Ascending aorta (tissue), 2 donors: Measurements from ENCODE around the gene SLC4A11. TPM values are rescaled to one million over a fixed set of nuclear protein-coding genes. Genes with fewer than 3 reads are reported as not detected.

Source experiments
- DNase-seq, 2 donors: peaks; one replicate each; pipeline ENCODE4 v3.0.0-alpha.2; 2019; ENCODE audit warnings: low spot score in 2 of 2
- H3K27ac ChIP-seq, 2 donors: fragments of 200-600 bp; sonication (generic); one replicate each; pipeline ENCODE4 v1.5.1; 2016 to 2017; ENCODE audit warnings: mild to moderate bottlenecking in 1 of 2
- H3K27me3 ChIP-seq: fragments of 200-600 bp; sonication (generic); one replicate; pipeline ENCODE4 v1.5.1; 2017
- H3K36me3 ChIP-seq, 2 donors: fragments of 200-600 bp; sonication (generic); one replicate each; pipeline ENCODE4 v1.5.1; 2016
- H3K4me1 ChIP-seq, 2 donors: fragments of 200-600 bp; sonication (generic); one replicate each; pipeline ENCODE4 v1.5.1; 2016 to 2017; ENCODE audit warnings: mild to moderate bottlenecking in 1 of 2
- H3K4me3 ChIP-seq, 2 donors: fragments of 200-600 bp; sonication (generic); one replicate each; pipeline ENCODE4 v1.5.1; 2016 to 2017; ENCODE audit warnings: mild to moderate bottlenecking in 1 of 2
- H3K9me3 ChIP-seq, 2 donors: fragments of 200-600 bp; sonication (generic); one replicate each; pipeline ENCODE4 v1.5.1; 2016
- CTCF ChIP-seq, 3 experiments: fragments of 200-600 bp in 2 of 3; fragments of 450-650 bp in 1 of 3; sonication (generic) in 2 of 3; IDR thresholded peaks; one replicate each; pipeline ENCODE4 v1.5.1; 2016 to 2019; ENCODE audit warnings: antibody characterized with exemption in 3 of 3, mild to moderate bottlenecking in 1 of 3, moderate library complexity in 1 of 3
- intact Hi-C: fragments of 100-400 bp; cut with DNase I; formaldehyde crosslinking; loops from one replicate; pipeline ENCODE4 v1.15.1; 2023
- total RNA-seq: library from RNA; depleted of rRNA; stranded (reverse); fragments of >200 nt; gene quantifications from one replicate; pipeline ENCODE4 v1.1.0, GENCODE V29; 2016

SLC4A11 gene
- total RNA-seq, 1 donor from 2014 or later = 1.6 TPM

- H3K27me3 ChIP-seq = no peaks in the 10 kb centered on the region
- H3K4me1 ChIP-seq = no peaks in the 10 kb centered on the region
- no peak overlapping the region for H3K4me3 ChIP-seq
- no peak for TF ChIP-seq CTCF (IDR thresholded peaks at IDR 0.05)
- no peak overlapping the region for H3K27ac ChIP-seq
- intact Hi-C loops = no loop called here
- no peak for DNase-seq
- no peaks in the 10 kb centered on the region for H3K9me3 ChIP-seq
- peaks cover 78 to 95% of the 10 kb centered on the region in 2 donors for H3K36me3 ChIP-seq
These were observed 38.9 kb upstream of the SLC4A11 start for GRCh38 chr20:3277686-3278465.

GRCh38 chr20:3276680-3277015 lies 37.7 kb upstream of the SLC4A11 start:
- Histone ChIP-seq H3K4me3 (no peak overlapping the region), H3K4me1 (no peaks in the 10 kb centered on the region), H3K9me3 (no peaks in the 10 kb centered on the region), H3K27ac (no peak overlapping the region), H3K27me3 (no peaks in the 10 kb centered on the region), H3K36me3 (peaks cover 77 to 95% of the 10 kb centered on the region in 2 donors)
- no peak for DNase-seq
- TF ChIP-seq CTCF (IDR thresholded peaks at IDR 0.05) = peak in 1 of 3 experiments; percentile 6
- intact Hi-C loops = no loop called here

- Histone ChIP-seq H3K4me1 (no peaks in the 10 kb centered on the region), H3K4me3 (no peak overlapping the region), H3K27ac (no peak overlapping the region), H3K9me3 (no peaks in the 10 kb centered on the region), H3K27me3 (no peaks in the 10 kb centered on the region), H3K36me3 (peaks cover 75 to 90% of the 10 kb centered on the region in 2 donors)
- intact Hi-C loops = no loop called here
- no peak for TF ChIP-seq CTCF (IDR thresholded peaks at IDR 0.05)
- no peak for DNase-seq
These were observed 37.1 kb upstream of the SLC4A11 start for GRCh38 chr20:3275966-3276679.

GRCh38 chr20:3275064-3275935 lies 36.3 kb upstream of the SLC4A11 start:
- Histone ChIP-seq H3K4me1 (no peaks in the 10 kb centered on the region), H3K27ac (no peak overlapping the region), H3K27me3 (no peaks in the 10 kb centered on the region), H3K36me3 (peaks cover 71 to 90% of the 10 kb centered on the region in 2 donors), H3K4me3 (no peak overlapping the region), H3K9me3 (no peaks in the 10 kb centered on the region)
- no peak for DNase-seq
- TF ChIP-seq CTCF (IDR thresholded peaks at IDR 0.05) = no peak
- intact Hi-C loops = no loop called here

GRCh38 chr20:3273371-3273770 lies 34.4 kb upstream of the SLC4A11 start:
- DNase-seq = no peak
- no peaks in the 10 kb centered on the region for H3K27me3 ChIP-seq
- H3K4me3 ChIP-seq = no peak overlapping the region
- H3K4me1 ChIP-seq = no peaks in the 10 kb centered on the region
- intact Hi-C loops = no loop called here
- H3K27ac ChIP-seq = no peak overlapping the region
- H3K36me3 ChIP-seq = peaks cover 66 to 88% of the 10 kb centered on the region in 2 donors
- no peak for TF ChIP-seq CTCF (IDR thresholded peaks at IDR 0.05)
- H3K9me3 ChIP-seq = no peaks in the 10 kb centered on the region
